ENCODE measurements around the gene GHITM.

- TF ChIP-seq, protein P1, sequence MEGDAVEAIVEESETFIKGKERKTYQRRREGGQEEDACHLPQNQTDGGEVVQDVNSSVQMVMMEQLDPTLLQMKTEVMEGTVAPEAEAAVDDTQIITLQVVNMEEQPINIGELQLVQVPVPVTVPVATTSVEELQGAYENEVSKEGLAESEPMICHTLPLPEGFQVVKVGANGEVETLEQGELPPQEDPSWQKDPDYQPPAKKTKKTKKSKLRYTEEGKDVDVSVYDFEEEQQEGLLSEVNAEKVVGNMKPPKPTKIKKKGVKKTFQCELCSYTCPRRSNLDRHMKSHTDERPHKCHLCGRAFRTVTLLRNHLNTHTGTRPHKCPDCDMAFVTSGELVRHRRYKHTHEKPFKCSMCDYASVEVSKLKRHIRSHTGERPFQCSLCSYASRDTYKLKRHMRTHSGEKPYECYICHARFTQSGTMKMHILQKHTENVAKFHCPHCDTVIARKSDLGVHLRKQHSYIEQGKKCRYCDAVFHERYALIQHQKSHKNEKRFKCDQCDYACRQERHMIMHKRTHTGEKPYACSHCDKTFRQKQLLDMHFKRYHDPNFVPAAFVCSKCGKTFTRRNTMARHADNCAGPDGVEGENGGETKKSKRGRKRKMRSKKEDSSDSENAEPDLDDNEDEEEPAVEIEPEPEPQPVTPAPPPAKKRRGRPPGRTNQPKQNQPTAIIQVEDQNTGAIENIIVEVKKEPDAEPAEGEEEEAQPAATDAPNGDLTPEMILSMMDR (IDR thresholded peaks at IDR 0.05): no peak
- no peak for TF ChIP-seq ZFX (IDR thresholded peaks at IDR 0.05; ENCODE audit: borderline replicate concordance)
Measured at GRCh38 chr10:84179059-84179710, 39.9 kb downstream of the GHITM start.

Data from 22Rv1 (cell line).